ENCODE measurements around the gene TRAPPC13. TPM values are rescaled to one million over a fixed set of nuclear protein-coding genes. Genes with fewer than 3 reads are reported as not detected.
A peak's percentile ranks its signal among the peaks of the same experiment; 100 is the strongest.

Gene TRAPPC13
- total and polyA plus RNA-seq, 2 of the 4 experiments (the other 2 are of a cell fraction): 10.1 to 17.2 TPM

DNA sequence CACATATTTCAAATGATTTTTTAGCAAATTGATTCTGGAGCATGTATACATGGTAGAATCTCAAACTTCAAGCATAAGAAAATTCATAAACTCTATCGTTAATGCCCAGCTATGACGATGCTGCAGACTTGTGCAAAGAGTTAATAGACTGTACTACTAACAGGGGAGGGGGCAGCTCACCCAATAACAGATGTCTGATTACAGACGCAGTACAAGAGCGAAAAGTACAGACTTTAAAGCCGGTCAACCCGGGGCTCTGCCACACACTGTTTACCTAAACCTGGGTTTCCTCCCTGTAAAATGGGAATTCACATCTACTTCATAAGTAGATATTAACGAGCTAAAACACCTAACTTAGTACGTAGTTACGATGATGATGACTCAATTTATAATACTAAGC, 1.3 kb upstream of the TRAPPC13 start:
- H3K9me3 ChIP-seq (ENCODE audit: control insufficient read depth, insufficient read depth, low read length): no peaks in the 10 kb centered on the region

More for the DNA sequence above, 1.3 kb upstream of the TRAPPC13 start:
- Histone ChIP-seq H3K14ac (replicated peaks; ENCODE audit: low read depth, low read length) (peak overlapping the region; percentile 93; the same call in 1 of the 2 replicates), H3K36me3 (ENCODE audit: control insufficient read depth, insufficient read depth, low read length) (no peaks in the 10 kb centered on the region), H4K91ac (ENCODE audit: insufficient read depth, low read depth, low read length) (peak overlapping the region; percentile 66; the same call in 1 of the 2 replicates), H3K9me1 (ENCODE audit: insufficient read depth, low read length) (peaks cover 3% of the 10 kb centered on the region; the same call in 1 of the 2 replicates), H2BK20ac (ENCODE audit: low read depth, low read length) (no peak overlapping the region), H3K56ac (ENCODE audit: extremely low read depth, insufficient read depth, low read length) (peak overlapping the region; percentile 74; the same call in 1 of the 2 replicates), H3K27ac (ENCODE audit: insufficient read depth, low read length) (peak overlapping the region; percentile 74; the same call in 1 of the 2 replicates), H3K4me3 (ENCODE audit: insufficient read depth, low read depth, low read length) (peak overlapping the region; percentile 77), H4K20me1 (ENCODE audit: insufficient read depth, low read length) (0 out of 2 replicates have a peak, but pooled peaks cover 7% of the 10 kb centered on the region), H2BK5ac (ENCODE audit: low read depth, low read length, poor library complexity, severe bottlenecking) (peak overlapping the region; percentile 69), H3K79me1 (ENCODE audit: low read depth in 1 of 2, low read length in 2 of 2) (peaks cover 8 to 48% of the 10 kb centered on the region in 2 experiments), H3K18ac (ENCODE audit: low read depth, low read length) (no peak overlapping the region), H4K8ac (ENCODE audit: low read depth in 2 of 2, low read length in 2 of 2) (peak overlapping the region; percentile 88 to 93), H2AK9ac (replicated peaks; ENCODE audit: low read depth, low read length, poor library complexity) (peak overlapping the region; percentile 34), H2BK15ac (ENCODE audit: low read depth, low read length) (no peak overlapping the region), H3K4me2 (ENCODE audit: low read depth, low read length) (peak overlapping the region; percentile 98), H2AK5ac (ENCODE audit: low read depth, low read length) (peak overlapping the region; percentile 47), H3K4ac (ENCODE audit: low read depth, low read length) (peak overlapping the region; percentile 79; the same call in 1 of the 2 replicates), H3K4me1 (ENCODE audit: control insufficient read depth, insufficient read depth, low read length) (no peaks in the 10 kb centered on the region), H3K23ac (ENCODE audit: low read depth, low read length) (peak overlapping the region; percentile 94; the same call in 1 of the 2 replicates), H2BK120ac (ENCODE audit: low read depth, low read length) (no peak overlapping the region), H4K5ac (ENCODE audit: low read depth, low read length) (peak overlapping the region; percentile 47; the same call in 1 of the 2 replicates), H3K27me3 (ENCODE audit: control insufficient read depth, insufficient read depth, low read length) (no peaks in the 10 kb centered on the region), H2AFZ (replicated peaks; ENCODE audit: low read length, poor library complexity) (no peak overlapping the region), H3K9ac (ENCODE audit: low read depth, low read length) (peak overlapping the region; percentile 95)
- DNase-seq (no peak), ATAC-seq (ENCODE audit: low read depth) (no peak)
- ChIA-PET POLR2A (ENCODE audit: unreplicated experiment) (interaction anchor here (0.5 kb wide), 2 partner anchors 56 to 60 kb away, joined by 3 read pairs; no protein-coding TSS in a partner anchor), CTCF (no interaction called here)
- BruUV-seq (replicated peaks): no TSS peak
- in situ Hi-C loops (cut with MboI; ENCODE audit: low sequenced_read_pairs): no loop called here
- intact Hi-C loops (cut with micrococcal nuclease): loop anchor here (10.0 kb wide), 1 partner anchor 521 kb away; the partner anchor contains the start of gene SREK1
- WGBS, 2 experiments (ENCODE audit: extremely low coverage in 2 of 2, insufficient read length in 1 of 2): no CpG with 5 or more reads among the region's 9 CpGs
- no peak for TF ChIP-seq RAD21 (IDR thresholded peaks at IDR 0.05; ENCODE audit: low read length)
- TF ChIP-seq MXI1 (IDR thresholded peaks at IDR 0.05; ENCODE audit: borderline replicate concordance, low read depth, low read length): no peak
- TF ChIP-seq, protein P1, sequence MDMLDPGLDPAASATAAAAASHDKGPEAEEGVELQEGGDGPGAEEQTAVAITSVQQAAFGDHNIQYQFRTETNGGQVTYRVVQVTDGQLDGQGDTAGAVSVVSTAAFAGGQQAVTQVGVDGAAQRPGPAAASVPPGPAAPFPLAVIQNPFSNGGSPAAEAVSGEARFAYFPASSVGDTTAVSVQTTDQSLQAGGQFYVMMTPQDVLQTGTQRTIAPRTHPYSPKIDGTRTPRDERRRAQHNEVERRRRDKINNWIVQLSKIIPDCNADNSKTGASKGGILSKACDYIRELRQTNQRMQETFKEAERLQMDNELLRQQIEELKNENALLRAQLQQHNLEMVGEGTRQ (IDR thresholded peaks at IDR 0.05; ENCODE audit: low read depth, low read length): no peak
- TF ChIP-seq SMC3 (IDR thresholded peaks at IDR 0.05; ENCODE audit: low read depth, low read length): no peak
- TF ChIP-seq, protein P2, sequence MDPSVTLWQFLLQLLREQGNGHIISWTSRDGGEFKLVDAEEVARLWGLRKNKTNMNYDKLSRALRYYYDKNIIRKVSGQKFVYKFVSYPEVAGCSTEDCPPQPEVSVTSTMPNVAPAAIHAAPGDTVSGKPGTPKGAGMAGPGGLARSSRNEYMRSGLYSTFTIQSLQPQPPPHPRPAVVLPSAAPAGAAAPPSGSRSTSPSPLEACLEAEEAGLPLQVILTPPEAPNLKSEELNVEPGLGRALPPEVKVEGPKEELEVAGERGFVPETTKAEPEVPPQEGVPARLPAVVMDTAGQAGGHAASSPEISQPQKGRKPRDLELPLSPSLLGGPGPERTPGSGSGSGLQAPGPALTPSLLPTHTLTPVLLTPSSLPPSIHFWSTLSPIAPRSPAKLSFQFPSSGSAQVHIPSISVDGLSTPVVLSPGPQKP (IDR thresholded peaks at IDR 0.05; ENCODE audit: borderline replicate concordance, low read depth, low read length): no peak
- no peak for TF ChIP-seq NFE2L2 (IDR thresholded peaks at IDR 0.05; ENCODE audit: low read depth, low read length)
- TF ChIP-seq CHD1 (IDR thresholded peaks at IDR 0.05; ENCODE audit: low read depth, low read length): no peak
- TF ChIP-seq MAZ (IDR thresholded peaks at IDR 0.05; ENCODE audit: borderline replicate concordance, low read depth, low read length): no peak
- TF ChIP-seq RCOR1 (IDR thresholded peaks at IDR 0.05; ENCODE audit: insufficient replicate concordance, low read length): no peak
- TF ChIP-seq BHLHE40 (IDR thresholded peaks at IDR 0.05; ENCODE audit: low read depth, low read length): no peak
- no peak for TF ChIP-seq FOS (IDR thresholded peaks at IDR 0.05; ENCODE audit: low read depth, low read length)
- no peak for TF ChIP-seq CEBPB (IDR thresholded peaks at IDR 0.05; ENCODE audit: low read depth, low read length)
- TF ChIP-seq RFX5 (IDR thresholded peaks at IDR 0.05; ENCODE audit: low read depth, low read length): no peak
- TF ChIP-seq, protein P3, sequence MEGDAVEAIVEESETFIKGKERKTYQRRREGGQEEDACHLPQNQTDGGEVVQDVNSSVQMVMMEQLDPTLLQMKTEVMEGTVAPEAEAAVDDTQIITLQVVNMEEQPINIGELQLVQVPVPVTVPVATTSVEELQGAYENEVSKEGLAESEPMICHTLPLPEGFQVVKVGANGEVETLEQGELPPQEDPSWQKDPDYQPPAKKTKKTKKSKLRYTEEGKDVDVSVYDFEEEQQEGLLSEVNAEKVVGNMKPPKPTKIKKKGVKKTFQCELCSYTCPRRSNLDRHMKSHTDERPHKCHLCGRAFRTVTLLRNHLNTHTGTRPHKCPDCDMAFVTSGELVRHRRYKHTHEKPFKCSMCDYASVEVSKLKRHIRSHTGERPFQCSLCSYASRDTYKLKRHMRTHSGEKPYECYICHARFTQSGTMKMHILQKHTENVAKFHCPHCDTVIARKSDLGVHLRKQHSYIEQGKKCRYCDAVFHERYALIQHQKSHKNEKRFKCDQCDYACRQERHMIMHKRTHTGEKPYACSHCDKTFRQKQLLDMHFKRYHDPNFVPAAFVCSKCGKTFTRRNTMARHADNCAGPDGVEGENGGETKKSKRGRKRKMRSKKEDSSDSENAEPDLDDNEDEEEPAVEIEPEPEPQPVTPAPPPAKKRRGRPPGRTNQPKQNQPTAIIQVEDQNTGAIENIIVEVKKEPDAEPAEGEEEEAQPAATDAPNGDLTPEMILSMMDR (conservative IDR thresholded peaks at IDR 0.05; ENCODE audit: low read depth, low read length): no peak
- dilution Hi-C loops (cut with HindIII; ENCODE audit: low sequenced_read_pairs, unreplicated experiment): no loop called here
